ENCODE measurements around the gene MRPL40.

DNA sequence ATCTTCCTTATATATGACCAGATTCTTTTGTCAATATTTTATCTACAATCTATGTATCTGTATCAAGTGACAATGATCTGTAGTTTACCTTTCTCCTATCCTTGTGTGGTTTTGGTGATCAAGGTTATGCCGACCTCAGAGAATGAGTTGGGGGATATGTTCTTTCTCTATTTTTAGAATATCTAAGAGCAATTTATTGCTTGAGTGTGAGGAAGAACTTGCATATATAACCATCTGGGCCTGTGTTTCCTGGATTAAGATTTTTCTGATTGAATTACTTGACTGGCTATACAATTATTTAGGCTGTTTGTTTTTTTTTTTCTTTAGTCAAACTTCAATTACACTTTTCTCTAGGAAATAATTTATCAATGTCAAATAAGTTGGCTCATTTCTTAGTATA is 29.2 kb downstream of the MRPL40 start:
- TF ChIP-seq, protein P1, sequence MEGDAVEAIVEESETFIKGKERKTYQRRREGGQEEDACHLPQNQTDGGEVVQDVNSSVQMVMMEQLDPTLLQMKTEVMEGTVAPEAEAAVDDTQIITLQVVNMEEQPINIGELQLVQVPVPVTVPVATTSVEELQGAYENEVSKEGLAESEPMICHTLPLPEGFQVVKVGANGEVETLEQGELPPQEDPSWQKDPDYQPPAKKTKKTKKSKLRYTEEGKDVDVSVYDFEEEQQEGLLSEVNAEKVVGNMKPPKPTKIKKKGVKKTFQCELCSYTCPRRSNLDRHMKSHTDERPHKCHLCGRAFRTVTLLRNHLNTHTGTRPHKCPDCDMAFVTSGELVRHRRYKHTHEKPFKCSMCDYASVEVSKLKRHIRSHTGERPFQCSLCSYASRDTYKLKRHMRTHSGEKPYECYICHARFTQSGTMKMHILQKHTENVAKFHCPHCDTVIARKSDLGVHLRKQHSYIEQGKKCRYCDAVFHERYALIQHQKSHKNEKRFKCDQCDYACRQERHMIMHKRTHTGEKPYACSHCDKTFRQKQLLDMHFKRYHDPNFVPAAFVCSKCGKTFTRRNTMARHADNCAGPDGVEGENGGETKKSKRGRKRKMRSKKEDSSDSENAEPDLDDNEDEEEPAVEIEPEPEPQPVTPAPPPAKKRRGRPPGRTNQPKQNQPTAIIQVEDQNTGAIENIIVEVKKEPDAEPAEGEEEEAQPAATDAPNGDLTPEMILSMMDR (conservative IDR thresholded peaks at IDR 0.05; ENCODE audit: low read depth in 2 of 2) = no peak
- TF ChIP-seq EZH2phosphoT487 (IDR thresholded peaks at IDR 0.05; ENCODE audit: unreplicated experiment) (no peak), EZH2 (IDR thresholded peaks at IDR 0.05; ENCODE audit: low read depth, unreplicated experiment) (no peak), POLR2AphosphoS5 (IDR thresholded peaks at IDR 0.05; ENCODE audit: low read depth) (no peak), NANOG (IDR thresholded peaks at IDR 0.05; ENCODE audit: borderline replicate concordance) (no peak), CREB1 (CRISPR knock-in tag; IDR thresholded peaks at IDR 0.05; ENCODE audit: low read depth) (no peak)
- TF ChIP-seq, protein P2, sequence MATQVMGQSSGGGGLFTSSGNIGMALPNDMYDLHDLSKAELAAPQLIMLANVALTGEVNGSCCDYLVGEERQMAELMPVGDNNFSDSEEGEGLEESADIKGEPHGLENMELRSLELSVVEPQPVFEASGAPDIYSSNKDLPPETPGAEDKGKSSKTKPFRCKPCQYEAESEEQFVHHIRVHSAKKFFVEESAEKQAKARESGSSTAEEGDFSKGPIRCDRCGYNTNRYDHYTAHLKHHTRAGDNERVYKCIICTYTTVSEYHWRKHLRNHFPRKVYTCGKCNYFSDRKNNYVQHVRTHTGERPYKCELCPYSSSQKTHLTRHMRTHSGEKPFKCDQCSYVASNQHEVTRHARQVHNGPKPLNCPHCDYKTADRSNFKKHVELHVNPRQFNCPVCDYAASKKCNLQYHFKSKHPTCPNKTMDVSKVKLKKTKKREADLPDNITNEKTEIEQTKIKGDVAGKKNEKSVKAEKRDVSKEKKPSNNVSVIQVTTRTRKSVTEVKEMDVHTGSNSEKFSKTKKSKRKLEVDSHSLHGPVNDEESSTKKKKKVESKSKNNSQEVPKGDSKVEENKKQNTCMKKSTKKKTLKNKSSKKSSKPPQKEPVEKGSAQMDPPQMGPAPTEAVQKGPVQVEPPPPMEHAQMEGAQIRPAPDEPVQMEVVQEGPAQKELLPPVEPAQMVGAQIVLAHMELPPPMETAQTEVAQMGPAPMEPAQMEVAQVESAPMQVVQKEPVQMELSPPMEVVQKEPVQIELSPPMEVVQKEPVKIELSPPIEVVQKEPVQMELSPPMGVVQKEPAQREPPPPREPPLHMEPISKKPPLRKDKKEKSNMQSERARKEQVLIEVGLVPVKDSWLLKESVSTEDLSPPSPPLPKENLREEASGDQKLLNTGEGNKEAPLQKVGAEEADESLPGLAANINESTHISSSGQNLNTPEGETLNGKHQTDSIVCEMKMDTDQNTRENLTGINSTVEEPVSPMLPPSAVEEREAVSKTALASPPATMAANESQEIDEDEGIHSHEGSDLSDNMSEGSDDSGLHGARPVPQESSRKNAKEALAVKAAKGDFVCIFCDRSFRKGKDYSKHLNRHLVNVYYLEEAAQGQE (IDR thresholded peaks at IDR 0.05; ENCODE audit: unreplicated experiment) = no peak
- TF ChIP-seq, protein P3, sequence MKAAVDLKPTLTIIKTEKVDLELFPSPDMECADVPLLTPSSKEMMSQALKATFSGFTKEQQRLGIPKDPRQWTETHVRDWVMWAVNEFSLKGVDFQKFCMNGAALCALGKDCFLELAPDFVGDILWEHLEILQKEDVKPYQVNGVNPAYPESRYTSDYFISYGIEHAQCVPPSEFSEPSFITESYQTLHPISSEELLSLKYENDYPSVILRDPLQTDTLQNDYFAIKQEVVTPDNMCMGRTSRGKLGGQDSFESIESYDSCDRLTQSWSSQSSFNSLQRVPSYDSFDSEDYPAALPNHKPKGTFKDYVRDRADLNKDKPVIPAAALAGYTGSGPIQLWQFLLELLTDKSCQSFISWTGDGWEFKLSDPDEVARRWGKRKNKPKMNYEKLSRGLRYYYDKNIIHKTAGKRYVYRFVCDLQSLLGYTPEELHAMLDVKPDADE (IDR thresholded peaks at IDR 0.05) = no peak

Data from GM23338 (cell line).